ENCODE measurements around the gene PKDCC. TPM values are rescaled to one million over a fixed set of nuclear protein-coding genes. Genes with fewer than 3 reads are reported as not detected.

Gene PKDCC
- total and polyA plus RNA-seq, 2 of the 13 experiments (the other 11 are each of a cell fraction or from before 2014, with no cell fraction given), result 52.6 to 58.8 TPM

DNA sequence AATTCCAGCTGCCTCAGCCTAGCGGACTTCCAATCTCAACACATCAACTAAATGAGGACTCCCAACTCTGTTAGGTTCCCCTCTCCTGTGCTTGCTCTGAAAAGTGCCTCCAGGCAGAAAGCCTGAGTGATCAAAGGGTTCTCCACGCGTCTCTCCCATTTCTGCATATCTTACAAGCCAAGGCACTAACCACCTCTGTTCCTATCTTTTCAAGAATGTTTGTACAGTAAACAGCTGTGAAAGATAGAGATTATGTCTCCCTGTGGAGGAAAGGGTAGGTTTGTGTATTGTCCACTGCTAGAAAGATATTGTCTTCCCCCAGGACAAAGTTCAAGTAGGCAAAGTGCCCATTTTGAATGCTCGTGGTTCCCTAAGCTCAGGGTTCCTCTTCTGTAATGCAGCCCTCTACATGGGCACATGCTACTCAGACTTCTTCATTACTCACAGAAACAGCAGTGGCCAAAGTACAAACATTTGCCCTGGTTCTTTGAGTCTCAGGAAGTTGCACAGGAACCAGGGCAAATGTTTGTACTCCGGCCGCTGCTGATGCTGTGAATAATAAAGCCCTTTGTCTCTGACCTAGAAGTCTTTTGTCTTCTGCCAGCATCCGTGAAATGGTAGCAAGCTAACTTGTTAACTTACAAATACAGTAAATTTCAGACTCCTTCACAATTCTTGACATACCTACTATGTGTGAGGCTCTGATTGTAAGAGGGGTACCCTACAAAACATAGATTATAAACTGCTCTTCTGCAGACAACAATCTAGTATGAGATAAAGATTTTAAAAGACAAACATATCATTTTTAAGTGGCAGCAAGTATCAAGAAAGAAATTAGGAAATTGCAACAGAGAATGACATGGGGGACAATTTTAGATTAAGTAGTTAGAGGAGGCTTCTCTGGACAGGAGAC is 44.5 kb downstream of the PKDCC start (continued):
- TF ChIP-seq ZNF326 (CRISPR knock-in tag; IDR thresholded peaks at IDR 0.05; ENCODE audit: borderline replicate concordance) (peak; percentile 36; the same call in 1 of the 2 replicates), ZNF850 (CRISPR knock-in tag; conservative IDR thresholded peaks at IDR 0.05) (no peak), HOXA9 (CRISPR knock-in tag; IDR thresholded peaks at IDR 0.05; ENCODE audit: borderline replicate concordance) (0 out of 2 replicates have a peak, but pooled peaks have one; percentile 46), SKI (IDR thresholded peaks at IDR 0.05; ENCODE audit: partially characterized antibody) (peak; percentile 70), YEATS4 (CRISPR knock-in tag; IDR thresholded peaks at IDR 0.05; ENCODE audit: borderline replicate concordance) (peak; percentile 54), ZNF350 (CRISPR knock-in tag; IDR thresholded peaks at IDR 0.05; ENCODE audit: borderline replicate concordance, low read depth) (0 out of 2 replicates have a peak, but pooled peaks have one; percentile 49), RBAK (CRISPR knock-in tag; IDR thresholded peaks at IDR 0.05) (peak; percentile 64; the same call in 1 of the 2 replicates), EHMT2 (IDR thresholded peaks at IDR 0.05; ENCODE audit: borderline replicate concordance, low read depth, low read length) (peak; percentile 56; the same call in 1 of the 2 replicates), ZBTB42 (CRISPR knock-in tag; IDR thresholded peaks at IDR 0.05) (no peak), TOPORS (CRISPR knock-in tag; IDR thresholded peaks at IDR 0.05) (no peak), ZSCAN22 (CRISPR knock-in tag; IDR thresholded peaks at IDR 0.05) (no peak), ZNF225 (CRISPR knock-in tag; IDR thresholded peaks at IDR 0.05) (no peak), PPARG (CRISPR knock-in tag; conservative IDR thresholded peaks at IDR 0.05) (peak; percentile 91; the same call in 1 of the 2 replicates), ZNF256 (CRISPR knock-in tag; conservative IDR thresholded peaks at IDR 0.05) (0 out of 2 replicates have a peak, but pooled peaks have one; percentile 51)
- TF ChIP-seq, protein P1, sequence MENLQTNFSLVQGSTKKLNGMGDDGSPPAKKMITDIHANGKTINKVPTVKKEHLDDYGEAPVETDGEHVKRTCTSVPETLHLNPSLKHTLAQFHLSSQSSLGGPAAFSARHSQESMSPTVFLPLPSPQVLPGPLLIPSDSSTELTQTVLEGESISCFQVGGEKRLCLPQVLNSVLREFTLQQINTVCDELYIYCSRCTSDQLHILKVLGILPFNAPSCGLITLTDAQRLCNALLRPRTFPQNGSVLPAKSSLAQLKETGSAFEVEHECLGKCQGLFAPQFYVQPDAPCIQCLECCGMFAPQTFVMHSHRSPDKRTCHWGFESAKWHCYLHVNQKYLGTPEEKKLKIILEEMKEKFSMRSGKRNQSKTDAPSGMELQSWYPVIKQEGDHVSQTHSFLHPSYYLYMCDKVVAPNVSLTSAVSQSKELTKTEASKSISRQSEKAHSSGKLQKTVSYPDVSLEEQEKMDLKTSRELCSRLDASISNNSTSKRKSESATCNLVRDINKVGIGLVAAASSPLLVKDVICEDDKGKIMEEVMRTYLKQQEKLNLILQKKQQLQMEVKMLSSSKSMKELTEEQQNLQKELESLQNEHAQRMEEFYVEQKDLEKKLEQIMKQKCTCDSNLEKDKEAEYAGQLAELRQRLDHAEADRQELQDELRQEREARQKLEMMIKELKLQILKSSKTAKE (CRISPR knock-in tag; IDR thresholded peaks at IDR 0.05; ENCODE audit: borderline replicate concordance), result peak; percentile 52
- TF ChIP-seq, protein P2, sequence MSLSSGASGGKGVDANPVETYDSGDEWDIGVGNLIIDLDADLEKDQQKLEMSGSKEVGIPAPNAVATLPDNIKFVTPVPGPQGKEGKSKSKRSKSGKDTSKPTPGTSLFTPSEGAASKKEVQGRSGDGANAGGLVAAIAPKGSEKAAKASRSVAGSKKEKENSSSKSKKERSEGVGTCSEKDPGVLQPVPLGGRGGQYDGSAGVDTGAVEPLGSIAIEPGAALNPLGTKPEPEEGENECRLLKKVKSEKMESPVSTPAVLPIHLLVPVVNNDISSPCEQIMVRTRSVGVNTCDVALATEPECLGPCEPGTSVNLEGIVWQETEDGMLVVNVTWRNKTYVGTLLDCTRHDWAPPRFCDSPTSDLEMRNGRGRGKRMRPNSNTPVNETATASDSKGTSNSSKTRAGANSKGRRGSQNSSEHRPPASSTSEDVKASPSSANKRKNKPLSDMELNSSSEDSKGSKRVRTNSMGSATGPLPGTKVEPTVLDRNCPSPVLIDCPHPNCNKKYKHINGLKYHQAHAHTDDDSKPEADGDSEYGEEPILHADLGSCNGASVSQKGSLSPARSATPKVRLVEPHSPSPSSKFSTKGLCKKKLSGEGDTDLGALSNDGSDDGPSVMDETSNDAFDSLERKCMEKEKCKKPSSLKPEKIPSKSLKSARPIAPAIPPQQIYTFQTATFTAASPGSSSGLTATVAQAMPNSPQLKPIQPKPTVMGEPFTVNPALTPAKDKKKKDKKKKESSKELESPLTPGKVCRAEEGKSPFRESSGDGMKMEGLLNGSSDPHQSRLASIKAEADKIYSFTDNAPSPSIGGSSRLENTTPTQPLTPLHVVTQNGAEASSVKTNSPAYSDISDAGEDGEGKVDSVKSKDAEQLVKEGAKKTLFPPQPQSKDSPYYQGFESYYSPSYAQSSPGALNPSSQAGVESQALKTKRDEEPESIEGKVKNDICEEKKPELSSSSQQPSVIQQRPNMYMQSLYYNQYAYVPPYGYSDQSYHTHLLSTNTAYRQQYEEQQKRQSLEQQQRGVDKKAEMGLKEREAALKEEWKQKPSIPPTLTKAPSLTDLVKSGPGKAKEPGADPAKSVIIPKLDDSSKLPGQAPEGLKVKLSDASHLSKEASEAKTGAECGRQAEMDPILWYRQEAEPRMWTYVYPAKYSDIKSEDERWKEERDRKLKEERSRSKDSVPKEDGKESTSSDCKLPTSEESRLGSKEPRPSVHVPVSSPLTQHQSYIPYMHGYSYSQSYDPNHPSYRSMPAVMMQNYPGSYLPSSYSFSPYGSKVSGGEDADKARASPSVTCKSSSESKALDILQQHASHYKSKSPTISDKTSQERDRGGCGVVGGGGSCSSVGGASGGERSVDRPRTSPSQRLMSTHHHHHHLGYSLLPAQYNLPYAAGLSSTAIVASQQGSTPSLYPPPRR (CRISPR knock-in tag; IDR thresholded peaks at IDR 0.05; ENCODE audit: borderline replicate concordance), result peak; percentile 65; the same call in 1 of the 2 replicates
- TF ChIP-seq, protein P3, sequence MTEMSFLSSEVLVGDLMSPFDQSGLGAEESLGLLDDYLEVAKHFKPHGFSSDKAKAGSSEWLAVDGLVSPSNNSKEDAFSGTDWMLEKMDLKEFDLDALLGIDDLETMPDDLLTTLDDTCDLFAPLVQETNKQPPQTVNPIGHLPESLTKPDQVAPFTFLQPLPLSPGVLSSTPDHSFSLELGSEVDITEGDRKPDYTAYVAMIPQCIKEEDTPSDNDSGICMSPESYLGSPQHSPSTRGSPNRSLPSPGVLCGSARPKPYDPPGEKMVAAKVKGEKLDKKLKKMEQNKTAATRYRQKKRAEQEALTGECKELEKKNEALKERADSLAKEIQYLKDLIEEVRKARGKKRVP (CRISPR knock-in tag; IDR thresholded peaks at IDR 0.05), result peak in 1 of 2 experiments; percentile 41; a peak in 1 of 4 replicates
- TF ChIP-seq, protein P4, sequence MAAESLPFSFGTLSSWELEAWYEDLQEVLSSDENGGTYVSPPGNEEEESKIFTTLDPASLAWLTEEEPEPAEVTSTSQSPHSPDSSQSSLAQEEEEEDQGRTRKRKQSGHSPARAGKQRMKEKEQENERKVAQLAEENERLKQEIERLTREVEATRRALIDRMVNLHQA (CRISPR knock-in tag; IDR thresholded peaks at IDR 0.05), result 0 out of 2 replicates have a peak, but pooled peaks have one; percentile 48

Data from HepG2 (cell line).